Activated T-helper 1 cell treated with anti-CD3 and anti-CD28 coated beads, Interleukin-2, amount 50 U/mL, for 16 hours (primary cell): ENCODE data around the gene PPP1CB.
"Not testable (repeated sequence)": the region's sequence is repeated elsewhere in the genome, so short reads cannot be mapped to it uniquely, and the experiment has no call there.

ENCODE experiments used
- DNase-seq, 2 donors: peaks; one replicate each; pipeline ENCODE4 v3.0.0-alpha.2; 2020; ENCODE audit warnings: low read depth in 1 of 2, low spot score in 1 of 2

The PPP1CB gene

DNA sequence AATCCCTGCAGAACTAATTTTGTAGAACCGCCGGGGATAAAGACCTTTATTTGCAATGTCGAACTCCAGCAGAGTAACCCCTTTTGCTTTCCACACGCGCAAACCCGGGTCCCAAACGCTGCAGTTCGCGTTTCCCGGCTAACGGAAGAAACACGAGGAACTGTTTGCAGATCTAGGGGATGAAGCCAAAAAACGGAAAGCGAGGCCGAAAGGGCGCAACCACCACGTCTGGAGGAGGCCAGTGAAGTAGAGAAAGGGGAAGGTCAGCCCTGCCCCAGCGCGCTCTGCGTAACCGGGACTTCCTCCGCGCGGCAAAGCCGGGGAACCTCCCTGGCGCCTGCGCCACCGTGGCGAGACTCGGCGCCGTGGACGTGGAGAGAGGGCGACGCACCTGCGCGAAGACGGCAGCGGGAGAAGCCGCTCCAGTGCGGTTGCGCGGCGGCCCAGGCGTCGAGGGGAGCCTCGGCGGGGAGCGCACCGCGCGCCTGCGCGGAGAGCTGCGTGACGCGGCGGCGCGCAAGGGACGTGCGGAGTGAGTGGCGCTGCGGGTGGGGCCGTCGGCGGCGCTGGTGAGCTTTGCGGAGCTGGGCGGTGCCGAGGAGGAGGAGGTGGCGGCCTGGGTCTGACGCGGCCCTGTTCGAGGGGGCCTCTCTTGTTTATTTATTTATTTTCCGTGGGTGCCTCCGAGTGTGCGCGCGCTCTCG, at the start of gene PPP1CB:
Gene PPP1CB, plus strand, starts transcription at position 579 of the 704 bp plus-strand sequence. CDS start 295 bp downstream, outside the sequence.
- peak; percentile 88 to 96 for DNase-seq

DNA sequence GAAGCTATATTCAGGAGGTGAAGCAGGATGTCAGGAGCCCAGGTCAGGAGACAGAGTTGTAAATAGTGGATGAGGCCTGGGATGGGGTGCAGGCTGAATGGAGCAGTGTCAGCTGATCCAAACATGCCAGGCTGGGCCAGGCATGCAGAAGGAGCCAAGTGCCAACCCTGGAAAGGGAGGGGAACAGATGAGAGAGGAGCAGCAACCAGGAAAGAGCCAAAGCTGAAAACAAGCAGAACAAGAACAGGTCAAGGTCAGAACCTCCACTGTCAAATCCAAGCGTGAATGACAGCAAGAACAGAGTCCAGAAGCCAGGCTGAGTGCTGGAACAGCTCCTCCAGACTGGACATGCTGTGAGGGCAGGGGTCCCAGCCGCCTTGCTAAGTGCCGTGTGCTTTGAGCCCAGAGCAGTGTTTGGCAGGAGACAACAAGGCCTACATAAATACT, 49.2 kb upstream of the PPP1CB start:
- DNase-seq: no peak

DNA sequence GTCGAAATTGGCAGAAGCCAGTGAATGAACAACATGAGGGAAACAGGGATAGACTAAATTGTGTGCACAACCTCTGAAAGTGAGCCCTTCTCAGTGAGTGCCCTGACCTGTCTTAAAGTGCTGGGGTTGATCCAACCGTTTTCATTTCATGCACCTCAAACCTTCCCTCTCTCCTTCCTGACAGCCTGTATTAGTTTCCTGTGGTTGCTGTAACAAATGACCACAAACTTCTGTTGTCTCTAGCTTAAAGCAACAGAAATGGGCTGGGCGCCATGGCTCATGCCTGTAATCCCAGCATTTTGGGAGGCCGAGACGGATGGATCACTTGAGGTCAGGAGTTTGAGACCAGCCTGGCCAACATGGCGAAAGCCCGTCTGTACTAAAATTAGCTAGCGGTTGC, 48.8 kb upstream of the PPP1CB start:
- no peak for DNase-seq

DNA sequence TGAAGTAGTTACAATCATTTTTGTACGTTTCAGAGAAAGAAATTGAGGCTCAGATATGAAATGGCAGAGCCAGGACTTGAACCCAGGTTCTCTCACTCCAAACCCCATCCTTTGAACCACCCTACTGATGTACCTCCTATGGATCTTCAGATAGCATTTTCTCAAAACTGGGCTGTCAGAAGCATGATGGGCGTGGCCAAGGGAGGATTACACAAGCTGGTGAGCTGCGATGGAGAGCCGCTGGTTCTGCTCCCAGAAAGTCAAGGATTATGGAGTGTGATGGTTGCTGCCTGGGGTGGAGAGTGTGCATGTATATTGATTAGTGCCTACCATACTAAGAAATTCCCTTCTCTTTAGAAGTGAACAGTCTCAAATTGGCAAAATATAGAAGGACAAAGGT, 47.0 kb upstream of the PPP1CB start:
- no peak for DNase-seq

DNA sequence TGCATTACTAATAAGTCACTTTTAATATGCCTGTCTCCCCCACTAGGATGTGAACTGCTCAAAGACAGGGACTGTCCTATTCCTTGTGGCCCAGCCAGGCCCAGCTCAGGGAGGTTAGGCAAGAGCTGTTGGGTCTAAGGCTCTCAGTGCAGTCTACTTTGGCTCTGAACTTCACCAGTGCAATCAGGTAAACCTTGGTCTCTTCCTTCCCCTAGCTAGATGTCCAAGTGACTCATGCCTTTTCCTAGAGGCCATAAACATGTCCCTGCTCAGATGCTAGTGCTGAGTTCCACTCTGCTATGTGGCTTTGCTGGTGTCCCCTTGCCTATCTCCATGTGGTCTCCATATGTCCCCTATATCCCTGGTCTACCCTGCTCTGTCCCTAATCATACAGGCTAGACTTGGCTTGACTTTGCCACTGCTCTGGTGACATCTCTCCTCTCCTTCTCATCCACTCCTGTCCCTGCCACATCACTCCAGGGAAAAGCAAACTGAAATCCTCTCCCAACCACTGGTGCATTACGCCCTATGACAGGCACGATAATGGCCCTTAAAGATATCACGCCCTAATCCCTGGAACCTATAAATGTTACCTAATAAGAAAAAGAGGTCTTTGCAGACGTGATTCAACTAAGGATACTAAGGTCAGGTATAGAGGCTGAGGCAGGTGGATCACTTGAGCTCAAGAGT, 45.7 kb upstream of the PPP1CB start:
- no peak for DNase-seq

DNA sequence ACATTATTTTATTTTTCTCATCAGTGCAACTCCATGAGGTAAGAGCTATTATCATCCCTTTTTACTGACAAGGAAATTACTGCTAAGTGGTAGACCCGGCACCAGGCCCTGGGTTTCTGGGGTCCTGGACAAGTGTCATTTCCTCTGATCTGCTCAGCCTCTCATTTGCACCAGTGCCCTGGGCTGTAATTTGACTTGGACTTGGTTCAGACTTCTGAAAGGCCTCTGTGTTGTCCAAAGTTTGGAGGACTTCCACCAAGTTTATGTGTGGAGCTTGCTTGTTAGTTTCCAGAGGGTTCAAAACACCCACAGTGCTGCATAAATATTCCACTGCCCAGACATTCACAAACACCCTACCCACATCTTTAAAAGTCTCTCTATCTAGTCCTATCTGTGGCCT, 44.0 kb upstream of the PPP1CB start:
- DNase-seq: no peak

DNA sequence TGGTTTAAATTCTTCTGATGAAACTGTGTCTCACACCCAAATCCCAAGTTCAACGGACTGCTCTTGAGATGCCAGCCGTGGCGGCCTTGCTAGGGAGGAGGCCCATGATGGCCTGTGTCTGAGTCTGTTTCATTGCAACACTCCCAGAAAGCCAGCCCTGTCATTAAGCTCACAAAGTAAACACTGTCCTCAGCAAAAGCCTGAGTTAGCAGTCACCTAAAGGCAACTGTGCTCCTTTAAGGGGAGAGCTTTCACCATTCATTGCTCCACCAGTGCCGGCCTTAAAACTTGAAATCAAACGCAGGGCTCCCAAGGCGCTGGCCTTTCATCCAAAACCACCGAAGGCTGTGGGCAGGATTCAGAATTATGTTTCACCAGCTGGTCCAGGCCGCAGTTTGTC, 42.5 kb upstream of the PPP1CB start:
- no peak for DNase-seq

DNA sequence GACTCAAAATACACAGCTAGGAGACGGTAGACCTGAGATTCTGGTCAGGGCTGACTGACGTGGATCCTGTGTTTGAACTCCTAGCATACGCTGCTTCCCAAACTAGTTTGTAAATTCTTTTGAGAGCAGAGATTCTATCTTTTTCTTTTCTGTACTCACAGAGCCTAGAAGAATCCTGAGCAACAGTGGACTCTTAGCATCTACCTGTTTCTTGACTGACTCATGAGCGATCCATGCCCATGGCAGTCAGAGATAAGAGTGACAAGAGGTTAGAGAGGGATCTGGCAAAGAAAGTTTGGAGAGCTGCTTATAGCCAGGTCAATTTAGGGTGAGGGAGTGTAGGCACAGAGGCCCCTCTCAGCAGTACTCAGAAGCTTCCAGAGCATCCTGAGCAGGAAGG, 41.1 kb upstream of the PPP1CB start:
- DNase-seq: no peak

DNA sequence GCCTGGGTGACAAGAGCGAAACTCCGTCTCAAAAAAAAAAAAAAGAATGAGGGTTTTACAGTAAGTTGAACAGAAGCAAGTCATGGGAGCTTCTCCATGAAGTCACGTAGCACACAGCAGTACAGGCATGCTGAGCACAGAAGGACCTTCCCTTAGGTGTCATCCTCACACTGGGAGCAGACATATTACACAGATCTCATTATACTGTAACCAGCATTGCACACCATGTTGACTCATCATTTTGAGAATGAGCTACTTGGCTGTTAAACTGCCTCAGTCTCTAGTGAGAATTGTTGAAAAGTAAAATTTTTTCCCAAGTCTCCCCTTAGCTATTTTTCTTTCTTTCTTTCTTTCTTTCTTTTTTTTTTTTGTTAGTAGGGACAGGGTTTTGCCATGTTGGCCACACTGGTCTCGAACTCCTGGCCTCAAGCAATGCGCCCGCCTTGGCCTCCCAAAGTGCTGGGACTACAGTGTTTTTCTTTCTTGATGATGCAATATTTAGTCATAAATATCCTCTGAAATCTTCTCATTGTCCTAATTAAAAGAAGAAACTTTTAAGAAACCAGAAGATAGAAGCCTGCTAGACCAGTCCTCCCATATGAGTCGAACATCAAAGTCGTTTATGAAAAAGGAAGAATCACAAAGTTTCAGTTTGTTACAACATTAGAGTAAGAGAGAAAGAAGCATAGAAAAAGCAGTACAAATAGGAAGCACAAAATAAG, 37.9 kb upstream of the PPP1CB start:
- DNase-seq: no peak

DNA sequence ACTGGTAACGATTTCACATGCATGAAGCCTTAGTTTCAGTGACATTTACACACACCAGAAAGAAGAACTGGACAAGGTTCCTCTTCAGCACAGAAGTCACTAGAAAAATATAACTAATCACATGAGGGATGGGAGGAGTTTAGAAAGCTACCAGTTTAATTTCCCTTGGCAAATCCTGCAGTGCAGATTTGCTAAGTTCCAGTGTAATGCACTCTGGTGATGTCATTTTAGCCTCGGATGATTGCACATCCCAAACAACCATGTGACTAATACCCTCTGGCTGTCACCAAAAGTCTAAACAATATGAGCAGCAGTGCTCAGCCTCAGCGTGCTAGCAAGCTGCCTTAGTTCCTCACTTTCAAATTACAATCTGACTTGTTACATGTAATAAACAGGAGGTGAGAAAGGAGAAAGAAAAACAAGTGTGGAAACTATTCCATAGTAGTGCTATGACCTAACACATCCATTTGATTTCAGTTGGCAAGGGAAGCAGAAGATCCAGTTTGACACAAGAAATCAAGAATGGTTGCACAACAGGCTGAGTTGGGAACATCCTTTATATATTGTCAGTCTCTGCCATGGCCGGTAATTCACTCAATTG, 35.3 kb upstream of the PPP1CB start:
- DNase-seq: no peak

DNA sequence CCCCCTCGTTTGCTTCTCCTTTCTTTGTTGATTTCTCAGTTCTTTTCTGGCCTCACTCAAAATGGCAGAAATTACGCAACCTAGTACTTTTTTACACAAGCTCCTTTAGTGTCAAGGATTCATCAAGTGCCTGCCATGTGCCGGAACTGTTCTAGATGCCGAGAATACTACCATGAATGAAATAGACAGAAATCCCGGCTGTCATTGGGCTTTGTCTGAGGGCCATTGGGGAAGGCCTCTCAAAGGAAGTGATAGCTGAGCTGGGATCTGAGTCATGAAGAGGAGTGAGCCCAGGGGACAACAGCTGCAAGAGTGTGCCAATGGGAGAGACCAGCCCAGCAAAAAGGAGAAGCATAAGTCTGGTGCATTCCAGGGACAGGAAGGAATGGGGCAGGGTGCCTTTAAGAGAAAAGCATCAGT, 34.3 kb upstream of the PPP1CB start:
- DNase-seq: no peak

DNA sequence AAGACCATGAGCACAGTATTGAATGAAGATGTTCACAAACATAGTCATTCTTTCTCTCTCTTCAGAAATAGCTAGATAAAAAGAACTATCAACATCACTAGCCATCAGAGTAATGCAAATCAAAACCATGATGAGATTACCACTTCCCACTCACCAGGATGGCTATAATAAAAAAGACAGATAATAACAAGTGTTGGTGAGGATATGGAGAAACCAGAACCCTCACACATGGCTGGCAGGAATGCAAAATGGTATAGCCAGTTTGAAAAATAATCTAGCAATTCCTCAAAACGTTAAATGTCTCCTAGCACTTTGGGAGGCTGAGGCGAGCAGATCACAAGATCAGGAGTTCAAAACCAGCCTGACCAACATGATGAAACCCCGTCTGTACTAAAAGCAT, 31.3 kb upstream of the PPP1CB start:
- DNase-seq: no peak

DNA sequence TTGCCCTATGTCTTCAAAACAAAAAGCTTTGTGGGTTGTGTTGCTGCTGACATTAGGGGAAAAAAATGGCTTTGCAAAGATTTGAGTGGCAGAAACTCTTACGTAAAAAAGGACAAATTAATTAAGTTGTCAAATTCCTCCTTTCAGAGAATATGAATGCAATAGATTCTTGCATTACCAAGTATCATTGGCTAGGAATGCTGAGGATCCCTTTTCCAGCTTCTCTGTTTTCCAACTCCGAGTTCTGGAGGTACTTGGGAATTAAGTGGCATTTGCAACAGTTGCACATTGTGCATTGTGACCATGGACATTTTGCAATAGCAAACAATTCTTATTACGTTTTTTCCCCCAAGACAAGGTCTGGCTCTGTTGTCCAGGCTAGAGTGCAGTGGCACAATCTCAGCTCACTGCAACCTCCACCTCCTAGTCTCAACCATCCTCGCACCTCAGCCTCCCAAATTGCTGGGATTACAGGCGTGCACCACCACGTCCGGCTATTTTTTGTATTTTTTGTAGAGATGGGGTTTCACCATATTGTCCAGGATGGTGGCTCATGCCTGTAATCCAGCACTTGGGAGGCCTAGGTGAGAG, 29.9 kb upstream of the PPP1CB start:
- DNase-seq: no peak

DNA sequence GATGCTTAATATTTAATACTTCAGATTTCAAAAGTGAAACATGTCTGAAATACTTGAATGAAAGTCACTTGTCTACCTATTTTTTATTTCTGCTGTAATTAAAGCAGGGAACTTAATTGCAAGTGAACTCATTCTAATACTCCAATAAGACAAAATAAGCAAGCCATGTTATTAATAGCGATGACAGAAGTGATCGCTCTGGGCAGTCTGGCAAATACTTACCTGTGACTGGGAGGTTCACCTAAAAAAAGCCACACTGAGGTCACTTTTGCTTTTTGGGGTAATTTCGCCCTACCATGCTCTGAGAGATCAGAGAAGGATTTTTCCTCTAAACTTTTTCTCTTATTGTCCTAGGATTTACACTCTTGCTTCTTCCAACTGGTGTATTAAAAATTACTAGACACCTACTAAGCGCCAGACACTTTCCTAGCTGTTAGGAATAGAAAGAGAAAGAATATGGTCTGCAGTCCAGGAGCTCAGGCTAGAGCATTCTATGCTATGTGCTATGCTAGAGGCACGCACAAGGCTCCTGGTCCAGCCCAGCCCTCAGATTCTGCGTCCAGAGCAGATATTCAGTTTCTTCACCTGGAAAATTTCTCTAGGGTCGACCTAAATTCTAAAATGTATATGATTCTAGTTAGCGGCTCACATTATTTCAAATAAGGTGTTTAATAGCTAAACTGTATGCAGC, 26.5 kb upstream of the PPP1CB start:
- no peak for DNase-seq

DNA sequence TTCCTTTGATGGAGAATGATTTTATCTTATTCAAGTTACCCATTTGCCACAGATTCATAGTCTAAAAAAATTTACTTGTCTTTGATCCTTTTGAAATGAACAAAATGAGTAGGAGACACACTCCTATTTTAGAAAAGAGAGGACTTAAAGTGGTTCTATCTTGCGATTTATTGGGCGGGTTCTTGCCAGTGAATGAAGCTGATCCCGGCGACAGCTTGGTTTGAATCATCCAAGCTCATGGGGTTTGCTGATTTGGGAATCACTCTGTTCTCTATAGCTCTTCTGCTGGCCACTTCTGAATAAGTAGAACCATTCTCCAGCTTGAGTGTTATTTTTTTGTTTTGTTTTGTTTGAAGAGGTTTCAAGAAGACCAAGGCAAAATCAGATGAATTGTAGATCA, 25.5 kb upstream of the PPP1CB start:
- no peak for DNase-seq

DNA sequence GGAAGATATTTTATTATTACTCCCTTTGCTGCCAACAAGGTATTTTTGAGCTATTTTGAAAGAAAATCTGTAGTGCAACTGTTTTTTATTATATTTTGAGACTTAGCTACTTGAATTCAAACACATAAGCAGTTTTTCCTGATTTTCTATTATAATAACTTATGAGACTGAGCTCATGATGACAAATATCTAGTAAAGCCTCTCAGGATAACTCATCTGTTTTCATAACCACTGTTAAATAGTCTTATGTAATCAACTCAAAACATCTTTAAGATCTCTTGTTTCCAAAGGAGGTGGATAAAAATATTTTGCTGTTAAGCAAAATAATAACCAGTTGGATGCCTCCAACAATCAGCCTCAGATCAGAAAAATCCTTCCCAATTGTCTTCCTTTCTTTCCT, 21.9 kb upstream of the PPP1CB start:
- no peak for DNase-seq

DNA sequence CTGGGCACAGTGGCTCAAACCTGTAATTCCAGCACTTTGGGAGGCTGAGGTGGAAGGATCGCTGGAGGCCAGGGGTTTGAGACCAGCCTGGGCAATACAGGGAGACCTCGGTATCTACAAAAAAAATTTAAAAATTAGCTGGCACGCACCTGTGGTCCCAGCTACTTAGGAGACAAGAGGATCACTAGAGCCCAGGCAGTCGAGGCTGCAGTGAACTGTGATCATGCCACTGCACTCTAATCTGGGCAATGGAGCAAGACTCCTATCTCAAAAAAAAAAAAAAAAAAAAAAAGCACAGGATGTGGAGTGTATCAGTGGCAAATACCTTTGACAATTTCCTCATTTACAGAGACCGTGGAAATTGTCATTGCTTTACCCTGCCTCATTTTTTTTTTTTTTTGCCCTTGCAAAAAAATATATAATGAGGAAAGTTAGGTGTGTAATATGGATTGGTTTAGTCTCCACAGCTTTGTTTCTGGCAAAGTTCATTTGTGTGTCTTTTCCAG, 20.9 kb upstream of the PPP1CB start:
- DNase-seq: no peak

DNA sequence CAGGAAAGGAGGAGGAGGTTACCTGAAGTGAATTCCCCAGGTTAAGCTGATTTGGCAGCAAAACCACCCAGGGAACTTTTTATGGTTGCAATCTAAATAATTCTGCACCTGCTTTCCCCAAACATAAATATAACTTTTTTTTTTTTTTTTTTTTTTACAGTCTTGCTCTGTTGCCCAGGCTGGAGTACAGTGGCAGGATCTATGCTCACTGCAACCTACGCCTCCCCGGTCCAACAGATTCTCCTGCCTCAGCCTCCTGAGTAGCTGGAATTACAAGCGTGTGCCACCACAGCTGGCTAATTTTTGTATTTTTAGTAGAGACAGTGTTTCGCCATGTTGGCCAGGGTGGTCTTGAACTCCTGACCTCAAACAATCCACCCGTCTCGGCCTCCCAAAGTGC, 16.1 kb upstream of the PPP1CB start:
- no peak for DNase-seq

DNA sequence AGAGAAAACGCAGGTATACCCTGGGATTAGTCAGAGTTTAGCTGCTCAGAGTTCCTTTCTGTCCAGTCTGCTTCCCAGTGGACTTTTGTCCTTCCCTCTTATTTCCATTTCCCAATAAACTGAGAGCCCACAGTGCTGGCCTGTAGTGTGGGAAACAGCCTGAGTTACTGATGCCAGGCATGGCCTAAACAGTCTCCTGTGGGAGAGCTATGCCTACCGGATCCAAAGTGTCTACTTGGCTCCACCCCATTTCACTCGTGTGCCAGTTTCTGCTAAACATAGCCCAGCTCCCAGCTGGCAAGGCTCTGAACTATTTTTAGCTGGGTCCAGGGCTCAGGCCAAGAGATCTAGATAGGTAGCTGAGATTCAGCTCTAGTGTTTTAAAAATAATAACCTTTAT, 15.6 kb upstream of the PPP1CB start:
- DNase-seq: no peak

DNA sequence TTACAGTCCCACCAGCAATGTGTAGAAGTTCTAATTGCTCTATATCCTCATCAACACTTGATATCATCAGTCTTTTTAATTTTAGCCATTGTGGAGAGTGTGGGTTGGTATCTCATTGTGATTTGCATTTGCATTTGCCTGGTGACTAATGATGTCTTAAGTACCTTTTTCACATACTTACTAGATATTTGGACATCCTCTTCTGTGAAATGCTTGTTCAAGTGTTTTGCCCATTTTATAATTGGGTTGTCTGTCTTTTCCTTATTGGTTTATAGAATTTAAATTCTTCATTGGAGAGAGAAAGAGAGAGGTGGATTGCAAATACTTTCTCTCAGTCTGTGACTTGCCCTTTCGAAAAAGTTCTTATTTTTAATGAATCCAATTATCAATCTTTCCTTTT, 14.0 kb upstream of the PPP1CB start:
- no peak for DNase-seq

DNA sequence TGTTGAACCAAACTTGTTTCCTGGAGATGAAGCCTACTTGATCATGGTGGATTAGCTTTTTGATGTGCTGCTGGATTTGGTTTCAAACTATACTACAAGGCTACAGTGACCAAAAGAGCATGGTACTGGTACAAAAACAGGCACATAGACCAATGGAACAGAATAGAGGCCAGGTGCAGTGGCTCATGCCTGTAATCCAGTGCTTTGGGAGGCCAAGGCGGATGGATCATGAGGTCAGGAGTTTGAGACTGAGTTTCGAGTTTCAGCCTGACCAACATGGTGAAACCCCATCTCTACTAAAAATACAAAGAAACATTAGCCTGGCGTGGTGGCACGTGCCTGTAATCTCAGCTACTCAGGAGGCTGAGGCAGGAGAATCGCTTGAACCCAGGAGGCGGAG, 9.0 kb upstream of the PPP1CB start:
- not testable (repeated sequence) for DNase-seq
